ENCODE data around the gene INSYN1.

Gene INSYN1

GRCh38 chr15:73773428-73773827 is 20.3 kb upstream of the INSYN1 start:
- DNase-seq (ENCODE audit: low spot score), result no peak

- DNase-seq (ENCODE audit: low spot score), result no peak
These were observed 18.4 kb upstream of the INSYN1 start for GRCh38 chr15:73771385-73772045.

- DNase-seq (ENCODE audit: low spot score), result no peak
These were observed 16.9 kb upstream of the INSYN1 start for GRCh38 chr15:73770050-73770449.

- DNase-seq (ENCODE audit: low spot score), result no peak
These were observed 14.8 kb upstream of the INSYN1 start for GRCh38 chr15:73767806-73768501.

- DNase-seq (ENCODE audit: low spot score), result no peak
These were observed 13.4 kb upstream of the INSYN1 start for GRCh38 chr15:73766598-73766997.

- DNase-seq (ENCODE audit: low spot score), result no peak
These were observed 12.6 kb upstream of the INSYN1 start for GRCh38 chr15:73765778-73766177.

GRCh38 chr15:73763931-73764330 is 10.8 kb upstream of the INSYN1 start:
- DNase-seq (ENCODE audit: low spot score), result no peak

GRCh38 chr15:73760330-73761329 is 7.5 kb upstream of the INSYN1 start:
- DNase-seq (ENCODE audit: low spot score), result no peak

- no peak for DNase-seq (ENCODE audit: low spot score)
These were observed 5.3 kb upstream of the INSYN1 start for GRCh38 chr15:73758461-73758860.

GRCh38 chr15:73757571-73757970 is 4.4 kb upstream of the INSYN1 start:
- no peak for DNase-seq (ENCODE audit: low spot score)

- DNase-seq (ENCODE audit: low spot score), result no peak
These were observed 3.9 kb upstream of the INSYN1 start for GRCh38 chr15:73756947-73757513.

- DNase-seq (ENCODE audit: low spot score), result no peak
These were observed 3.2 kb upstream of the INSYN1 start for GRCh38 chr15:73756390-73756789.

- DNase-seq (ENCODE audit: low spot score), result no peak
These were observed 2.8 kb upstream of the INSYN1 start for GRCh38 chr15:73755946-73756345.

- DNase-seq (ENCODE audit: low spot score), result no peak
These were observed 2.3 kb upstream of the INSYN1 start for GRCh38 chr15:73755481-73755880.

GRCh38 chr15:73754461-73754860 is 1.3 kb upstream of the INSYN1 start:
- no peak for DNase-seq (ENCODE audit: low spot score)

GRCh38 chr15:73752806-73753193 is 351 bp downstream of the INSYN1 start:
- DNase-seq (ENCODE audit: low spot score), result peak; percentile 35

GRCh38 chr15:73751899-73752805 is 999 bp downstream of the INSYN1 start:
- no peak for DNase-seq (ENCODE audit: low spot score)

GRCh38 chr15:73751511-73751898 is 1.6 kb downstream of the INSYN1 start:
- DNase-seq (ENCODE audit: low spot score), result no peak

- DNase-seq (ENCODE audit: low spot score), result no peak
These were observed 2.2 kb downstream of the INSYN1 start for GRCh38 chr15:73750951-73751350.

GRCh38 chr15:73750438-73750837 is 2.7 kb downstream of the INSYN1 start:
- DNase-seq (ENCODE audit: low spot score), result no peak

GRCh38 chr15:73749971-73750370 is 3.2 kb downstream of the INSYN1 start:
- no peak for DNase-seq (ENCODE audit: low spot score)
